Vagina (tissue), 2 donors: Measurements from ENCODE around the gene ATF6B.

ENCODE experiments used
- POLR2AphosphoS5 ChIP-seq, 2 donors: sonication (generic); formaldehyde crosslinking; IDR thresholded peaks; one replicate each; pipeline ENCODE4 v1.9.0; 2017; ENCODE audit warnings: antibody characterized with exemption in 2 of 2, mild to moderate bottlenecking in 2 of 2, low read depth in 1 of 2; ENCODE audit not compliant: insufficient read depth in 1 of 2
- TF ChIP-seq, protein P1 (sequence below), 3 experiments: fragments of 450-650 bp in 2 of 3; fragments of 200-600 bp in 1 of 3; sonication (generic) in 1 of 3; IDR thresholded peaks; one replicate each; pipeline ENCODE4 v1.5.1; 2017 to 2019; ENCODE audit warnings: antibody characterized with exemption in 3 of 3, mild to moderate bottlenecking in 2 of 3, moderate library complexity in 2 of 3

GRCh38 chr6:32140420-32141046 is 12.5 kb upstream of the ATF6B start:
- TF ChIP-seq, protein P1, sequence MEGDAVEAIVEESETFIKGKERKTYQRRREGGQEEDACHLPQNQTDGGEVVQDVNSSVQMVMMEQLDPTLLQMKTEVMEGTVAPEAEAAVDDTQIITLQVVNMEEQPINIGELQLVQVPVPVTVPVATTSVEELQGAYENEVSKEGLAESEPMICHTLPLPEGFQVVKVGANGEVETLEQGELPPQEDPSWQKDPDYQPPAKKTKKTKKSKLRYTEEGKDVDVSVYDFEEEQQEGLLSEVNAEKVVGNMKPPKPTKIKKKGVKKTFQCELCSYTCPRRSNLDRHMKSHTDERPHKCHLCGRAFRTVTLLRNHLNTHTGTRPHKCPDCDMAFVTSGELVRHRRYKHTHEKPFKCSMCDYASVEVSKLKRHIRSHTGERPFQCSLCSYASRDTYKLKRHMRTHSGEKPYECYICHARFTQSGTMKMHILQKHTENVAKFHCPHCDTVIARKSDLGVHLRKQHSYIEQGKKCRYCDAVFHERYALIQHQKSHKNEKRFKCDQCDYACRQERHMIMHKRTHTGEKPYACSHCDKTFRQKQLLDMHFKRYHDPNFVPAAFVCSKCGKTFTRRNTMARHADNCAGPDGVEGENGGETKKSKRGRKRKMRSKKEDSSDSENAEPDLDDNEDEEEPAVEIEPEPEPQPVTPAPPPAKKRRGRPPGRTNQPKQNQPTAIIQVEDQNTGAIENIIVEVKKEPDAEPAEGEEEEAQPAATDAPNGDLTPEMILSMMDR (IDR thresholded peaks at IDR 0.05): no peak
- no peak for TF ChIP-seq POLR2AphosphoS5 (IDR thresholded peaks at IDR 0.05; ENCODE audit: insufficient read depth in 1 of 2, low read depth in 1 of 2)
